GM12865 (cell line): ENCODE measurements around the gene C19orf73.

Experiments
- DNase-seq: peaks from one replicate; pipeline ENCODE4 v3.0.0; 2010; ENCODE audit warnings: low read depth
- H3K4me3 ChIP-seq: 2 replicates; pipeline ENCODE4 v1.5.1; 2011; ENCODE audit warnings: mild to moderate bottlenecking, low read depth, low read length, control low read depth
- CTCF ChIP-seq: IDR thresholded peaks from 2 replicates; pipeline ENCODE4 v1.5.1; 2011; ENCODE audit warnings: low read length, control low read depth, low read depth, inconsistent platforms; ENCODE audit not compliant: insufficient read depth; ENCODE audit errors: missing control alignments

The C19orf73 gene

GRCh38 chr19:49160450-49161189 lies 41.7 kb upstream of the C19orf73 start:
- TF ChIP-seq CTCF = no peak
- DNase-seq = no peak

GRCh38 chr19:49157445-49158224 lies 38.7 kb upstream of the C19orf73 start, which contains the start of gene TRPM4:
Gene TRPM4, plus strand, starts transcription at chr19:49157792. Its CDS starts 75 bp downstream, at chr19:49157867.
- no peak within 1 kb of the TSS for H3K4me3 ChIP-seq
- no peak for DNase-seq
- no peak for TF ChIP-seq CTCF

More at GRCh38 chr19:49160450-49161189, 41.7 kb upstream of the C19orf73 start:
- H3K4me3 ChIP-seq = no peak overlapping the region

GRCh38 chr19:49155820-49156346 lies 36.9 kb upstream of the C19orf73 start:
- DNase-seq = no peak
- H3K4me3 ChIP-seq = no peak overlapping the region
- TF ChIP-seq CTCF = no peak

- no peak within 1 kb of the TSS for H3K4me3 ChIP-seq
- TF ChIP-seq CTCF = no peak
- no peak for DNase-seq
These were observed 36.3 kb upstream of the C19orf73 start, which contains the start of gene HRC for GRCh38 chr19:49155005-49155819. Gene HRC, minus strand, starts transcription at chr19:49155396. Its CDS starts 159 bp downstream, at chr19:49155237.

- TF ChIP-seq CTCF = no peak
- DNase-seq = no peak
- H3K4me3 ChIP-seq = no peak overlapping the region
These were observed 35.3 kb upstream of the C19orf73 start for GRCh38 chr19:49154279-49154678.

- no peak for DNase-seq
- H3K4me3 ChIP-seq = no peak overlapping the region
- no peak for TF ChIP-seq CTCF
These were observed 34.3 kb upstream of the C19orf73 start for GRCh38 chr19:49153167-49153809.
